ENCODE data around the gene TP53BP2. TPM values are rescaled to one million over a fixed set of nuclear protein-coding genes. Genes with fewer than 3 reads are reported as not detected.
A peak's percentile ranks its signal among the peaks of the same experiment; 100 is the strongest.

The TP53BP2 gene
- total RNA-seq, 4 donors from 2014 or later = 26.6 to 106 (median 43.8) TPM

- no peaks in the 10 kb centered on the region for H3K36me3 ChIP-seq
These were observed 6.6 kb upstream of the TP53BP2 start for GRCh38 chr1:223852337-223852736.

GRCh38 chr1:223849352-223850254 is 3.9 kb upstream of the TP53BP2 start:
- no peaks in the 10 kb centered on the region for H3K27me3 ChIP-seq
- H3K36me3 ChIP-seq = no peaks in the 10 kb centered on the region
- H3K9me3 ChIP-seq = no peaks in the 10 kb centered on the region
- H3K4me3 ChIP-seq = no peak overlapping the region
- intact Hi-C loops (cut with DNase I) = loop anchor here (5.0 to 10.0 kb wide), 2 partner anchors 37 to 75 kb away; no protein-coding TSS in a partner anchor
- 89% methylated on average over 6 of the region's 6 CpGs for WGBS
- H3K4me1 ChIP-seq = peaks cover 9 to 17% (median 10%) of the 10 kb centered on the region in 4 donors
- no peak overlapping the region for H3K27ac ChIP-seq (replicated peaks in 1 of 4)
- no peak for TF ChIP-seq POLR2AphosphoS5 (IDR thresholded peaks at IDR 0.05)
- TF ChIP-seq POLR2A (IDR thresholded peaks at IDR 0.05; ENCODE audit: low read depth) = no peak
- TF ChIP-seq CTCF (IDR thresholded peaks at IDR 0.05) = no peak
- no peak for TF ChIP-seq EP300 (IDR thresholded peaks at IDR 0.05)
- no peak for DNase-seq (ENCODE audit: extremely low spot score)

More at GRCh38 chr1:223852337-223852736, 6.6 kb upstream of the TP53BP2 start:
- 90% methylated on average over 1 of the region's 1 CpG for WGBS
- TF ChIP-seq POLR2AphosphoS5 (IDR thresholded peaks at IDR 0.05) (no peak), POLR2A (IDR thresholded peaks at IDR 0.05; ENCODE audit: low read depth) (no peak), EP300 (IDR thresholded peaks at IDR 0.05) (no peak), CTCF (IDR thresholded peaks at IDR 0.05) (no peak)
- H3K4me1 ChIP-seq = peaks cover under 1 to 3% (median 1%) of the 10 kb centered on the region in 4 donors
- no peaks in the 10 kb centered on the region for H3K27me3 ChIP-seq
- intact Hi-C loops (cut with DNase I) = no loop called here
- DNase-seq (ENCODE audit: extremely low spot score) = no peak
- no peak overlapping the region for H3K4me3 ChIP-seq
- no peaks in the 10 kb centered on the region for H3K9me3 ChIP-seq
- no peak overlapping the region for H3K27ac ChIP-seq (replicated peaks in 1 of 4)

GRCh38 chr1:223848536-223848935 is 2.8 kb upstream of the TP53BP2 start:
- TF ChIP-seq CTCF (IDR thresholded peaks at IDR 0.05) (no peak), EP300 (IDR thresholded peaks at IDR 0.05) (no peak), POLR2AphosphoS5 (IDR thresholded peaks at IDR 0.05) (no peak), POLR2A (IDR thresholded peaks at IDR 0.05; ENCODE audit: low read depth) (no peak)
- intact Hi-C loops (cut with DNase I) = loop anchor here (5.0 to 10.0 kb wide), 2 partner anchors 36 to 74 kb away; no protein-coding TSS in a partner anchor
- DNase-seq (ENCODE audit: extremely low spot score) = no peak
- Histone ChIP-seq H3K4me1 (peaks cover 19 to 26% (median 21%) of the 10 kb centered on the region in 4 donors), H3K9me3 (no peaks in the 10 kb centered on the region), H3K27ac (replicated peaks in 1 of 4) (no peak overlapping the region), H3K4me3 (no peak overlapping the region), H3K27me3 (no peaks in the 10 kb centered on the region), H3K36me3 (no peaks in the 10 kb centered on the region)
- WGBS = 97% methylated on average over 2 of the region's 2 CpGs

- no peak for DNase-seq (ENCODE audit: extremely low spot score)
- no peaks in the 10 kb centered on the region for H3K36me3 ChIP-seq
- H3K4me1 ChIP-seq = peaks cover 22 to 32% (median 27%) of the 10 kb centered on the region in 4 donors
- WGBS = 98% methylated on average over 4 of the region's 4 CpGs
- intact Hi-C loops (cut with DNase I) = loop anchor here (5.0 to 10.0 kb wide), 2 partner anchors 36 to 73 kb away; no protein-coding TSS in a partner anchor
- no peak for TF ChIP-seq POLR2A (IDR thresholded peaks at IDR 0.05; ENCODE audit: low read depth)
- no peak for TF ChIP-seq CTCF (IDR thresholded peaks at IDR 0.05)
- TF ChIP-seq EP300 (IDR thresholded peaks at IDR 0.05) = no peak
- no peak for TF ChIP-seq POLR2AphosphoS5 (IDR thresholded peaks at IDR 0.05)
- H3K27ac ChIP-seq (replicated peaks in 1 of 4) = peak overlapping the region; percentile 96 to 100 (median 98)
- no peaks in the 10 kb centered on the region for H3K9me3 ChIP-seq
- no peak overlapping the region for H3K4me3 ChIP-seq
- no peaks in the 10 kb centered on the region for H3K27me3 ChIP-seq
These were observed 2.1 kb upstream of the TP53BP2 start for GRCh38 chr1:223847781-223848345.
